ENCODE data around the gene ATXN1. TPM values are rescaled to one million over a fixed set of nuclear protein-coding genes. Genes with fewer than 3 reads are reported as not detected.
"Not testable (repeated sequence)": the region's sequence is repeated elsewhere in the genome, so short reads cannot be mapped to it uniquely, and the experiment has no call there.

ATXN1 gene
- polyA plus RNA-seq, 2 of the 4 experiments (the other 2 are of a cell fraction): 2.9 to 8.3 TPM

DNA sequence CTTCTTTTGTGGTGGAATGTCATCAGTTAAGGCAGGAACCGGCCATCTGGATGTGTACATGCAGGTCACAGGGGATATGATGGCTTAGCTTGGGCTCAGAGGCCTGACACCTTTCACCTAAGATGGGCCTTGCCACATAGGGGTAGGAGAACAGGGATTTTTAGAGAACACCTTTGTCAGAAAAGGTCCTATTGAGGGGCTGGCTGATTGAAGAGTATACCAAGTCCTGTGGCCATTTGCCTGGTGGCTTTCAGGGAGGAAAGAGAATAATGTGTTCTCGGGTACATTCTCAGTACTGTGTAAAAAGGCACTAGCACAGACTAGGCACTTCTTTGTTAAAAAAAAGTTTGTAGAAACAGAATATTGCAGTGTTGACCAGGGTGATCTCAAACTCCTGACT is 496.5 kb downstream of the ATXN1 start (continued):
- TF ChIP-seq POLR2AphosphoS2 (conservative IDR thresholded peaks at IDR 0.05; ENCODE audit: low read length): no peak

GRCh38 chr6:16263464-16264099 is 497.7 kb downstream of the ATXN1 start:
- ATAC-seq; FAIRE-seq; POLR2A ChIA-PET; CTCF ChIA-PET; H3K4me1 ChIP-seq; H3K4me3 ChIP-seq; H3K9me3 ChIP-seq; DNase-seq (ENCODE audit: low read depth in 1 of 2, low spot score in 1 of 2); H3K27ac ChIP-seq; H3K4me2 ChIP-seq: not testable (repeated sequence)
- WGBS (ENCODE audit: missing lambda C conversion rate): 30% methylated on average over 13 of the region's 13 CpGs

DNA sequence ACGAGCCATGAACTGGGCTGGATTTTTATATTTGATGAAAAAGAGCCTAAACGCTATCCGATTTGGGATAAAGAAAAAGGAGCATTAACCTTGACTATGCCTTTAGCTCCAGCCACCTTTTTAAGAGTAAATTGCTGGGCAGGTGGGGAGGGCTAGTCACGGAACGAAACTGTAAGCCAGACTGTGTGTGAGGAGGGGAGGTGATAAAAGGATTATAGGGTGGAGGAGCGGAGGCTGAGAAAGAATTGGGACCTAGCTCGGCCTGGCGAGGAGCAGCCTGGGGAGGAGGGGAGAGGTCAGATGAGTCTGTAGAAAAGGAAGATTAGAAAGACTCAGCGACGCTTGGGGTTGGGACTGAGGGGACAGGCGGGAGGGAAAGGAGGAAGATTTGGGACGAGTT is 498.5 kb downstream of the ATXN1 start:
- WGBS (ENCODE audit: missing lambda C conversion rate): 62% methylated on average over 12 of the region's 12 CpGs
- FAIRE-seq; H3K4me2 ChIP-seq; H3K9me3 ChIP-seq; H3K27ac ChIP-seq; POLR2A ChIA-PET; CTCF ChIA-PET; DNase-seq (ENCODE audit: low read depth in 1 of 2, low spot score in 1 of 2); H3K4me3 ChIP-seq; H3K4me1 ChIP-seq; ATAC-seq: not testable (repeated sequence)

- DNase-seq (ENCODE audit: low read depth in 1 of 2, low spot score in 1 of 2); H3K9me3 ChIP-seq; H3K4me2 ChIP-seq; H3K4me3 ChIP-seq; H3K4me1 ChIP-seq; ATAC-seq; POLR2A ChIA-PET; FAIRE-seq; H3K27ac ChIP-seq; CTCF ChIA-PET: not testable (repeated sequence)
- WGBS (ENCODE audit: missing lambda C conversion rate): 72% methylated on average over 9 of the region's 9 CpGs
Measured at GRCh38 chr6:16260602-16261001, 500.7 kb downstream of the ATXN1 start.

GRCh38 chr6:16259604-16260003 is 501.7 kb downstream of the ATXN1 start:
- FAIRE-seq; H3K4me2 ChIP-seq; POLR2A ChIA-PET; H3K4me3 ChIP-seq; H3K4me1 ChIP-seq; DNase-seq (ENCODE audit: low read depth in 1 of 2, low spot score in 1 of 2); H3K27ac ChIP-seq; H3K9me3 ChIP-seq; CTCF ChIA-PET; ATAC-seq: not testable (repeated sequence)
- WGBS (ENCODE audit: missing lambda C conversion rate): 77% methylated on average over 2 of the region's 3 CpGs

GRCh38 chr6:16258709-16259075 is 502.6 kb downstream of the ATXN1 start:
- H3K4me1 ChIP-seq: no peaks in the 10 kb centered on the region
- no peaks in the 10 kb centered on the region for H3K9me3 ChIP-seq
- H3K4me2 ChIP-seq: no peak overlapping the region
- DNase-seq (ENCODE audit: low read depth in 1 of 2, low spot score in 1 of 2) (no peak), ATAC-seq (no peak), FAIRE-seq (no peak)
- H3K27ac ChIP-seq: no peak overlapping the region
- ChIA-PET CTCF (interaction anchor here (0.7 to 1.1 kb wide), 2 partner anchors 27 to 255 kb away, joined by 3 to 5 read pairs; no protein-coding TSS in a partner anchor), POLR2A (no interaction called here)
- H3K4me3 ChIP-seq: no peak overlapping the region
- 67% methylated on average over 6 of the region's 6 CpGs for WGBS (ENCODE audit: missing lambda C conversion rate)
- TF ChIP-seq CHD2 (IDR thresholded peaks at IDR 0.05; ENCODE audit: low read length, partially characterized antibody): no peak
- no peak for TF ChIP-seq MAFK (IDR thresholded peaks at IDR 0.05; ENCODE audit: partially characterized antibody)
- TF ChIP-seq EHMT2 (IDR thresholded peaks at IDR 0.05; ENCODE audit: low read depth): no peak

GRCh38 chr6:16257999-16258708 is 503.1 kb downstream of the ATXN1 start:
- FAIRE-seq (no peak), DNase-seq (ENCODE audit: low read depth in 1 of 2, low spot score in 1 of 2) (no peak), ATAC-seq (no peak)
- Histone ChIP-seq H3K4me3 (no peak overlapping the region), H3K4me2 (no peak overlapping the region), H3K27ac (no peak overlapping the region), H3K4me1 (no peaks in the 10 kb centered on the region), H3K9me3 (no peaks in the 10 kb centered on the region)
- ChIA-PET POLR2A (no interaction called here), CTCF (interaction anchor here (0.7 to 1.1 kb wide), 2 partner anchors 28 to 256 kb away, joined by 3 to 5 read pairs; no protein-coding TSS in a partner anchor)
- WGBS (ENCODE audit: missing lambda C conversion rate): 39% methylated on average over 7 of the region's 7 CpGs
- TF ChIP-seq KDM5A (IDR thresholded peaks at IDR 0.05) (no peak), HES2 (IDR thresholded peaks at IDR 0.05) (no peak), EP300 (IDR thresholded peaks at IDR 0.05) (no peak), GATA3 (IDR thresholded peaks at IDR 0.05; ENCODE audit: borderline replicate concordance) (no peak), FOXS1 (CRISPR knock-in tag; IDR thresholded peaks at IDR 0.05) (no peak), RAD21 (conservative IDR thresholded peaks at IDR 0.05 in 1 of 2, IDR thresholded peaks at IDR 0.05 in 1 of 2) (no peak), RNF2 (IDR thresholded peaks at IDR 0.05; ENCODE audit: borderline replicate concordance, low read depth) (no peak), EHF (CRISPR knock-in tag; IDR thresholded peaks at IDR 0.05) (no peak), SREBF2 (IDR thresholded peaks at IDR 0.05) (no peak), JUNB (IDR thresholded peaks at IDR 0.05) (no peak), SMC3 (IDR thresholded peaks at IDR 0.05) (no peak), POLR2A (IDR thresholded peaks at IDR 0.05; ENCODE audit: low read length) (no peak), NFE2L2 (conservative IDR thresholded peaks at IDR 0.05; ENCODE audit: low read length) (no peak), MAFK (IDR thresholded peaks at IDR 0.05; ENCODE audit: partially characterized antibody) (no peak), MAZ (IDR thresholded peaks at IDR 0.05; ENCODE audit: borderline replicate concordance, low read depth, low read length) (no peak)
- TF ChIP-seq, protein P1, sequence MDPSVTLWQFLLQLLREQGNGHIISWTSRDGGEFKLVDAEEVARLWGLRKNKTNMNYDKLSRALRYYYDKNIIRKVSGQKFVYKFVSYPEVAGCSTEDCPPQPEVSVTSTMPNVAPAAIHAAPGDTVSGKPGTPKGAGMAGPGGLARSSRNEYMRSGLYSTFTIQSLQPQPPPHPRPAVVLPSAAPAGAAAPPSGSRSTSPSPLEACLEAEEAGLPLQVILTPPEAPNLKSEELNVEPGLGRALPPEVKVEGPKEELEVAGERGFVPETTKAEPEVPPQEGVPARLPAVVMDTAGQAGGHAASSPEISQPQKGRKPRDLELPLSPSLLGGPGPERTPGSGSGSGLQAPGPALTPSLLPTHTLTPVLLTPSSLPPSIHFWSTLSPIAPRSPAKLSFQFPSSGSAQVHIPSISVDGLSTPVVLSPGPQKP (IDR thresholded peaks at IDR 0.05; ENCODE audit: low read depth, low read length): no peak
- TF ChIP-seq, protein P2, sequence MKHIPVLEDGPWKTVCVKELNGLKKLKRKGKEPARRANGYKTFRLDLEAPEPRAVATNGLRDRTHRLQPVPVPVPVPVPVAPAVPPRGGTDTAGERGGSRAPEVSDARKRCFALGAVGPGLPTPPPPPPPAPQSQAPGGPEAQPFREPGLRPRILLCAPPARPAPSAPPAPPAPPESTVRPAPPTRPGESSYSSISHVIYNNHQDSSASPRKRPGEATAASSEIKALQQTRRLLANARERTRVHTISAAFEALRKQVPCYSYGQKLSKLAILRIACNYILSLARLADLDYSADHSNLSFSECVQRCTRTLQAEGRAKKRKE (CRISPR knock-in tag; IDR thresholded peaks at IDR 0.05; ENCODE audit: low read depth): no peak
